Chondrocyte (in vitro differentiated cells): Measurements from ENCODE around the gene ABCD3. TPM values are rescaled to one million over a fixed set of nuclear protein-coding genes. Genes with fewer than 3 reads are reported as not detected.

Experiments
- DNase-seq: peaks from one replicate; pipeline ENCODE4 v3.0.0; 2021; ENCODE audit warnings: mixed read lengths, low spot score
- H3K27ac Mint-ChIP-seq: one replicate; pipeline ENCODE4 v1.8.0; 2021; ENCODE audit warnings: mild to moderate bottlenecking, moderate library complexity, mixed read lengths; ENCODE audit not compliant: unreplicated experiment
- H3K27me3 Mint-ChIP-seq: 2 replicates; pipeline ENCODE4 v1.8.0; 2021; ENCODE audit warnings: low read depth, mixed read lengths
- H3K36me3 Mint-ChIP-seq: 2 replicates; pipeline ENCODE4 v1.8.0; 2021; ENCODE audit warnings: low read depth, mixed read lengths
- H3K4me1 Mint-ChIP-seq: 2 replicates; pipeline ENCODE4 v1.8.0; 2021; ENCODE audit warnings: low read depth, mild to moderate bottlenecking, mixed read lengths
- H3K4me3 Mint-ChIP-seq: one replicate; pipeline ENCODE4 v1.8.0; 2021; ENCODE audit warnings: mild to moderate bottlenecking, moderate library complexity, mixed read lengths; ENCODE audit not compliant: unreplicated experiment
- H3K9me3 Mint-ChIP-seq: 2 replicates; pipeline ENCODE4 v1.8.0; 2021; ENCODE audit warnings: low read depth, mixed read lengths
- CTCF ChIP-seq: fragments of 200-600 bp; sonication (generic); IDR thresholded peaks from 2 replicates; pipeline ENCODE4 v1.5.0; 2021; ENCODE audit warnings: antibody characterized with exemption, mild to moderate bottlenecking, moderate library complexity
- total RNA-seq: library from RNA; stranded (reverse); gene quantifications from 3 replicates; pipeline ENCODE4 v1.2.1, GENCODE V29; 2021

Gene ABCD3
- total RNA-seq, 1 donor from 2014 or later, result 36.1 TPM

- no peaks in the 10 kb centered on the region for H3K36me3 Mint-ChIP-seq
- no peak overlapping the region for H3K4me3 Mint-ChIP-seq
- H3K9me3 Mint-ChIP-seq, result no peaks in the 10 kb centered on the region
- no peaks in the 10 kb centered on the region for H3K27me3 Mint-ChIP-seq
- peaks cover 33% of the 10 kb centered on the region for H3K4me1 Mint-ChIP-seq
- DNase-seq, result no peak
- TF ChIP-seq CTCF, result no peak
- no peak overlapping the region for H3K27ac Mint-ChIP-seq
Observed at GRCh38 chr1:94551449-94551848, 133.3 kb downstream of the ABCD3 start.

GRCh38 chr1:94552071-94552586 lies 133.9 kb downstream of the ABCD3 start:
- no peak for DNase-seq
- Mint-ChIP-seq H3K4me1 (peaks cover 33% of the 10 kb centered on the region), H3K27me3 (no peaks in the 10 kb centered on the region), H3K36me3 (no peaks in the 10 kb centered on the region), H3K27ac (no peak overlapping the region), H3K4me3 (no peak overlapping the region), H3K9me3 (no peaks in the 10 kb centered on the region)
- TF ChIP-seq CTCF, result no peak

- Mint-ChIP-seq H3K36me3 (no peaks in the 10 kb centered on the region), H3K9me3 (no peaks in the 10 kb centered on the region), H3K27me3 (no peaks in the 10 kb centered on the region), H3K27ac (no peak overlapping the region), H3K4me1 (peaks cover 33% of the 10 kb centered on the region), H3K4me3 (peak overlapping the region; percentile 3)
- TF ChIP-seq CTCF, result no peak
- no peak for DNase-seq
Observed at GRCh38 chr1:94553323-94553730, 135.1 kb downstream of the ABCD3 start.

GRCh38 chr1:94553931-94554330 lies 135.7 kb downstream of the ABCD3 start:
- peaks cover 33% of the 10 kb centered on the region for H3K4me1 Mint-ChIP-seq
- H3K4me3 Mint-ChIP-seq, result no peak overlapping the region
- no peaks in the 10 kb centered on the region for H3K9me3 Mint-ChIP-seq
- H3K27ac Mint-ChIP-seq, result no peak overlapping the region
- no peaks in the 10 kb centered on the region for H3K36me3 Mint-ChIP-seq
- TF ChIP-seq CTCF, result no peak
- no peak for DNase-seq
- H3K27me3 Mint-ChIP-seq, result no peaks in the 10 kb centered on the region

- no peak for TF ChIP-seq CTCF
- no peaks in the 10 kb centered on the region for H3K9me3 Mint-ChIP-seq
- H3K4me1 Mint-ChIP-seq, result peaks cover 33% of the 10 kb centered on the region
- no peaks in the 10 kb centered on the region for H3K27me3 Mint-ChIP-seq
- H3K27ac Mint-ChIP-seq, result no peak overlapping the region
- no peaks in the 10 kb centered on the region for H3K36me3 Mint-ChIP-seq
- no peak overlapping the region for H3K4me3 Mint-ChIP-seq
- DNase-seq, result no peak
Observed at GRCh38 chr1:94554580-94554979, 136.4 kb downstream of the ABCD3 start.
